Vagina (tissue), 2 donors: ENCODE data around the gene ALOX15B.

Experiments
- POLR2A ChIP-seq, 2 donors: fragments of 450-650 bp; IDR thresholded peaks; one replicate each; pipeline ENCODE4 v1.6.1; 2017; ENCODE audit warnings: antibody characterized with exemption in 2 of 2, mild to moderate bottlenecking in 2 of 2, moderate library complexity in 2 of 2
- POLR2AphosphoS5 ChIP-seq, 2 donors: sonication (generic); formaldehyde crosslinking; IDR thresholded peaks; one replicate each; pipeline ENCODE4 v1.9.0; 2017; ENCODE audit warnings: antibody characterized with exemption in 2 of 2, mild to moderate bottlenecking in 2 of 2, low read depth in 1 of 2; ENCODE audit not compliant: insufficient read depth in 1 of 2
- TF ChIP-seq, protein P1 (sequence below), 3 experiments: fragments of 450-650 bp in 2 of 3; fragments of 200-600 bp in 1 of 3; sonication (generic) in 1 of 3; IDR thresholded peaks; one replicate each; pipeline ENCODE4 v1.5.1; 2017 to 2019; ENCODE audit warnings: antibody characterized with exemption in 3 of 3, mild to moderate bottlenecking in 2 of 3, moderate library complexity in 2 of 3

GRCh38 chr17:8038954-8039610 is at the start of gene ALOX15B:
- TF ChIP-seq, protein P1, sequence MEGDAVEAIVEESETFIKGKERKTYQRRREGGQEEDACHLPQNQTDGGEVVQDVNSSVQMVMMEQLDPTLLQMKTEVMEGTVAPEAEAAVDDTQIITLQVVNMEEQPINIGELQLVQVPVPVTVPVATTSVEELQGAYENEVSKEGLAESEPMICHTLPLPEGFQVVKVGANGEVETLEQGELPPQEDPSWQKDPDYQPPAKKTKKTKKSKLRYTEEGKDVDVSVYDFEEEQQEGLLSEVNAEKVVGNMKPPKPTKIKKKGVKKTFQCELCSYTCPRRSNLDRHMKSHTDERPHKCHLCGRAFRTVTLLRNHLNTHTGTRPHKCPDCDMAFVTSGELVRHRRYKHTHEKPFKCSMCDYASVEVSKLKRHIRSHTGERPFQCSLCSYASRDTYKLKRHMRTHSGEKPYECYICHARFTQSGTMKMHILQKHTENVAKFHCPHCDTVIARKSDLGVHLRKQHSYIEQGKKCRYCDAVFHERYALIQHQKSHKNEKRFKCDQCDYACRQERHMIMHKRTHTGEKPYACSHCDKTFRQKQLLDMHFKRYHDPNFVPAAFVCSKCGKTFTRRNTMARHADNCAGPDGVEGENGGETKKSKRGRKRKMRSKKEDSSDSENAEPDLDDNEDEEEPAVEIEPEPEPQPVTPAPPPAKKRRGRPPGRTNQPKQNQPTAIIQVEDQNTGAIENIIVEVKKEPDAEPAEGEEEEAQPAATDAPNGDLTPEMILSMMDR (IDR thresholded peaks at IDR 0.05): no peak
- TF ChIP-seq POLR2A (IDR thresholded peaks at IDR 0.05) (no peak), POLR2AphosphoS5 (IDR thresholded peaks at IDR 0.05; ENCODE audit: insufficient read depth in 1 of 2, low read depth in 1 of 2) (peak in 1 of 2 donors; percentile 20)
